Liver (tissue), 3 donors: Measurements from ENCODE around the gene NCR1.

Source experiments
- ATF3 ChIP-seq: IDR thresholded peaks from 2 replicates; pipeline ENCODE4 v1.6.1; 2016; ENCODE audit warnings: antibody characterized with exemption
- CTCF ChIP-seq: fragments of 150-350 bp; IDR thresholded peaks from 2 replicates; pipeline ENCODE4 v1.5.1; 2017; ENCODE audit warnings: improper control_type of control experiment, low read depth, low read length; ENCODE audit not compliant: missing input control
- GABPA ChIP-seq, 2 donors: IDR thresholded peaks in 1 of 2; conservative IDR thresholded peaks in 1 of 2; 2 replicates each; pipeline ENCODE4 v1.6.1; 2016; ENCODE audit warnings: antibody characterized with exemption in 2 of 2, mild to moderate bottlenecking in 1 of 2, moderate library complexity in 1 of 2
- JUND ChIP-seq, 2 donors: IDR thresholded peaks; 2 replicates each; pipeline ENCODE4 v1.6.1; 2016; ENCODE audit warnings: antibody characterized with exemption in 2 of 2
- MAX ChIP-seq: IDR thresholded peaks from 2 replicates; pipeline ENCODE4 v1.6.1; 2016; ENCODE audit warnings: antibody characterized with exemption
- donor health status: healthy.
- donor health status: healthy.

- TF ChIP-seq CTCF (no peak), GABPA (IDR thresholded peaks at IDR 0.05 in 1 of 2, conservative IDR thresholded peaks at IDR 0.05 in 1 of 2) (no peak), ATF3 (no peak), MAX (no peak), JUND (IDR thresholded peaks at IDR 0.05) (no peak)
Observed at GRCh38 chr19:54882758-54883157, 23.2 kb upstream of the NCR1 start.
